ENCODE data around the gene CA14.

DNA sequence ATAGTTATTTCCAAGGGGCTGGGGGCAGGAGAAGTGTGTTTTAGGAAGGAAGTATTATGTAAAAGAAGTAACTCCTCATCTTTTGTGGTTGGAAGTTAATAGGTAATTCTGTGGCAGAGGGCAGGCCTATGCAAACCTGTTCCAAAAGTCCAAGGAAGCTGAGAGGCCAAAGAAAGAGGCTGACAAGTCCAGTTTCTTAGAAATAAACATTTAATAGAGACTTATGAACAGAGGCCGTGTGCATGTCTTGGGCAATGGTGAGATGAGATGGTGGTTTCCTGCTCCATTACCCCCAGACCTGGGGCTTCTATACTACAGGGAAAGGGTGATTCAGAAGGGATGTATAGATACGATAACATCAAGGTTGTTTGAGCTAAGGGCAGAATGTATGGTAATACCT, 7.6 kb upstream of the CA14 start:
- TF ChIP-seq POLR2A (IDR thresholded peaks at IDR 0.05) (no peak), EP300 (IDR thresholded peaks at IDR 0.05) (no peak)
- TF ChIP-seq, protein P1, sequence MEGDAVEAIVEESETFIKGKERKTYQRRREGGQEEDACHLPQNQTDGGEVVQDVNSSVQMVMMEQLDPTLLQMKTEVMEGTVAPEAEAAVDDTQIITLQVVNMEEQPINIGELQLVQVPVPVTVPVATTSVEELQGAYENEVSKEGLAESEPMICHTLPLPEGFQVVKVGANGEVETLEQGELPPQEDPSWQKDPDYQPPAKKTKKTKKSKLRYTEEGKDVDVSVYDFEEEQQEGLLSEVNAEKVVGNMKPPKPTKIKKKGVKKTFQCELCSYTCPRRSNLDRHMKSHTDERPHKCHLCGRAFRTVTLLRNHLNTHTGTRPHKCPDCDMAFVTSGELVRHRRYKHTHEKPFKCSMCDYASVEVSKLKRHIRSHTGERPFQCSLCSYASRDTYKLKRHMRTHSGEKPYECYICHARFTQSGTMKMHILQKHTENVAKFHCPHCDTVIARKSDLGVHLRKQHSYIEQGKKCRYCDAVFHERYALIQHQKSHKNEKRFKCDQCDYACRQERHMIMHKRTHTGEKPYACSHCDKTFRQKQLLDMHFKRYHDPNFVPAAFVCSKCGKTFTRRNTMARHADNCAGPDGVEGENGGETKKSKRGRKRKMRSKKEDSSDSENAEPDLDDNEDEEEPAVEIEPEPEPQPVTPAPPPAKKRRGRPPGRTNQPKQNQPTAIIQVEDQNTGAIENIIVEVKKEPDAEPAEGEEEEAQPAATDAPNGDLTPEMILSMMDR (IDR thresholded peaks at IDR 0.05): no peak
